ENCODE data around the gene SLC25A42. TPM values are rescaled to one million over a fixed set of nuclear protein-coding genes. Genes with fewer than 3 reads are reported as not detected.

Gene SLC25A42
- total and polyA plus RNA-seq, 2 of the 13 experiments (the other 11 are each of a cell fraction or from before 2014, with no cell fraction given) = 12.8 to 18.3 TPM

- Histone ChIP-seq H3K4me3 (replicated peaks in 1 of 3; ENCODE audit: insufficient read depth in 1 of 3, low read depth in 2 of 3, low read length in 3 of 3) (no peak overlapping the region), H3K27ac (ENCODE audit: extremely low read length, insufficient read depth, low read length) (no peak overlapping the region), H3K9ac (ENCODE audit: insufficient read depth, low read depth, low read length) (no peak overlapping the region), H3K36me3 (replicated peaks in 1 of 2; ENCODE audit: control insufficient read depth in 1 of 2, insufficient read depth in 2 of 2, low read length in 2 of 2) (peaks cover 0 to 5% of the 10 kb centered on the region in 2 experiments; a peak in 1 of 5 replicates), H3K79me2 (ENCODE audit: insufficient read depth, low read length) (peaks cover 3% of the 10 kb centered on the region), H3K9me3 (ENCODE audit: low read length) (no peaks in the 10 kb centered on the region), H3K4me2 (ENCODE audit: low read depth, low read length) (no peak overlapping the region), H4K20me1 (ENCODE audit: insufficient read depth, low read length) (no peaks in the 10 kb centered on the region), H3K4me1 (ENCODE audit: insufficient read depth, low read length) (peaks cover 7% of the 10 kb centered on the region), H3K27me3 (ENCODE audit: control insufficient read depth in 1 of 2, insufficient read depth in 2 of 2, low read length in 2 of 2) (no peaks in the 10 kb centered on the region), H2AFZ (ENCODE audit: low read length) (no peak overlapping the region)
- BruUV-seq (replicated peaks) = no TSS peak
- ChIA-PET POLR2A (interaction anchor here (1.1 kb wide), 1 partner anchor 28 kb away, joined by 3 read pairs; the partner anchor contains the start of gene MEF2B), CTCF (ENCODE audit: low intra/inter-chr PET ratio, low total read pairs) (interaction anchor here (0.6 kb wide), 1 partner anchor 53 kb away, joined by 3 read pairs; no protein-coding TSS in a partner anchor)
- in situ Hi-C loops (cut with HindIII; ENCODE audit: extremely low pct_ligation_motif_present, low pct_unique_long_range_greater_than_20kb) = loop anchor here (5.0 kb wide), 1 partner anchor 35 kb away; no protein-coding TSS in a partner anchor
- no peak for FAIRE-seq
- intact Hi-C loops (cut with micrococcal nuclease; ENCODE audit: unreplicated experiment) = no loop called here
- DNase-seq (ENCODE audit: low spot score) = no peak
- TF ChIP-seq IRF2 (CRISPR knock-in tag; IDR thresholded peaks at IDR 0.05) = no peak
- no peak for TF ChIP-seq ZBTB37 (CRISPR knock-in tag; IDR thresholded peaks at IDR 0.05)
- TF ChIP-seq BCL6 (CRISPR knock-in tag; IDR thresholded peaks at IDR 0.05) = no peak
- TF ChIP-seq TFDP1 (CRISPR knock-in tag; IDR thresholded peaks at IDR 0.05; ENCODE audit: borderline replicate concordance) = no peak
- no peak for TF ChIP-seq ZNF776 (CRISPR knock-in tag; IDR thresholded peaks at IDR 0.05)
- no peak for TF ChIP-seq KDM5B (CRISPR knock-in tag; IDR thresholded peaks at IDR 0.05; ENCODE audit: borderline replicate concordance)
- no peak for TF ChIP-seq FUBP1 (CRISPR knock-in tag; IDR thresholded peaks at IDR 0.05; ENCODE audit: borderline replicate concordance)
- TF ChIP-seq RAD21 (CRISPR knock-in tag; IDR thresholded peaks at IDR 0.05) = no peak
- no peak for ATAC-seq
- 83% methylated on average over 12 of the region's 12 CpGs for WGBS (ENCODE audit: low lambda C conversion rate)
Measured at GRCh38 chr19:19142347-19142746, 78.6 kb downstream of the SLC25A42 start.

Measured in HepG2 (cell line).